H9 (cell line): ENCODE measurements around the gene CRYGC. TPM values are rescaled to one million over a fixed set of nuclear protein-coding genes. Genes with fewer than 3 reads are reported as not detected.

Experiments used
- DNase-seq: peaks from one replicate; pipeline ENCODE4 v3.0.0-alpha.2; 2017
- H2AFZ ChIP-seq: one replicate; pipeline ENCODE4 v1.6.1; 2013; ENCODE audit warnings: mild to moderate bottlenecking, low read length, control low read depth, moderate library complexity
- H2AK5ac ChIP-seq: 2 replicates; pipeline ENCODE4 v1.6.1; 2013; ENCODE audit warnings: low read length, control low read depth, mixed read lengths; ENCODE audit not compliant: insufficient read length
- H2BK120ac ChIP-seq: one replicate; pipeline ENCODE4 v1.6.1; 2013; ENCODE audit warnings: low read depth, mild to moderate bottlenecking, low read length, control low read depth, inconsistent platforms; ENCODE audit not compliant: poor library complexity, severe bottlenecking
- H2BK12ac ChIP-seq: 2 replicates; pipeline ENCODE4 v1.6.1; 2013; ENCODE audit warnings: low read length, control low read depth, mixed read lengths, low read depth; ENCODE audit not compliant: insufficient read length
- H2BK15ac ChIP-seq: 2 replicates; pipeline ENCODE4 v1.6.1; 2013; ENCODE audit warnings: low read depth, low read length, control low read depth
- H2BK20ac ChIP-seq: one replicate; pipeline ENCODE4 v1.6.1; 2013; ENCODE audit warnings: low read depth, mild to moderate bottlenecking, low read length, control low read depth, inconsistent platforms; ENCODE audit not compliant: poor library complexity, severe bottlenecking
- H2BK5ac ChIP-seq: 2 replicates; pipeline ENCODE4 v1.6.1; 2013; ENCODE audit warnings: low read length, control low read depth, mixed read lengths; ENCODE audit not compliant: insufficient read length
- H3K14ac ChIP-seq: 2 replicates; pipeline ENCODE4 v1.6.1; 2013; ENCODE audit warnings: low read length, control low read depth; ENCODE audit not compliant: insufficient read depth
- H3K18ac ChIP-seq: 2 replicates; pipeline ENCODE4 v1.6.1; 2013; ENCODE audit warnings: low read depth, mild to moderate bottlenecking, mixed read lengths, low read length, control low read depth; ENCODE audit not compliant: insufficient read length
- H3K23ac ChIP-seq: 2 replicates; pipeline ENCODE4 v1.6.1; 2013; ENCODE audit warnings: low read length, control low read depth, mixed read lengths, low read depth; ENCODE audit not compliant: insufficient read length
- H3K23me2 ChIP-seq: 2 replicates; pipeline ENCODE4 v1.6.1; 2013; ENCODE audit warnings: low read depth, mild to moderate bottlenecking, mixed read lengths, low read length, control low read depth; ENCODE audit not compliant: insufficient read length, poor library complexity, severe bottlenecking
- H3K27ac ChIP-seq: 2 replicates; pipeline ENCODE4 v1.5.1; 2013; ENCODE audit warnings: low read length, control low read depth, mixed read lengths, low read depth; ENCODE audit not compliant: insufficient read length
- H3K27me3 ChIP-seq: 2 replicates; pipeline ENCODE4 v1.6.1; 2013; ENCODE audit warnings: low read length, control low read depth, inconsistent platforms; ENCODE audit not compliant: insufficient read depth
- H3K4ac ChIP-seq: 2 replicates; pipeline ENCODE4 v1.6.1; 2013; ENCODE audit warnings: low read depth, mild to moderate bottlenecking, control low read depth, inconsistent platforms, low read length, moderate library complexity
- H3K4me1 ChIP-seq: 2 replicates; pipeline ENCODE4 v1.6.1; 2013; ENCODE audit warnings: low read length, control low read depth, inconsistent platforms; ENCODE audit not compliant: insufficient read depth
- H3K4me2 ChIP-seq: 2 replicates; pipeline ENCODE4 v1.6.1; 2013; ENCODE audit warnings: low read length, control low read depth, mixed read lengths; ENCODE audit not compliant: insufficient read length, insufficient read depth
- H3K56ac ChIP-seq: 2 replicates; pipeline ENCODE4 v1.6.1; 2013; ENCODE audit warnings: low read depth, mild to moderate bottlenecking, mixed read lengths, low read length, control low read depth; ENCODE audit not compliant: insufficient read length
- H3K79me1 ChIP-seq: 2 replicates; pipeline ENCODE4 v1.6.1; 2013; ENCODE audit warnings: low read depth, mild to moderate bottlenecking, moderate library complexity, low read length, control low read depth, inconsistent platforms; ENCODE audit not compliant: insufficient read depth, poor library complexity, severe bottlenecking
- H3K79me2 ChIP-seq: 2 replicates; pipeline ENCODE4 v1.6.1; 2013; ENCODE audit warnings: low read length, control low read depth, inconsistent platforms; ENCODE audit not compliant: insufficient read depth
- H3K9ac ChIP-seq: 2 replicates; pipeline ENCODE4 v1.6.1; 2013; ENCODE audit warnings: low read length, control low read depth, mixed read lengths; ENCODE audit not compliant: insufficient read length; ENCODE audit errors: extremely low read depth
- H3K9me3 ChIP-seq: one replicate; pipeline ENCODE4 v1.6.1; 2013; ENCODE audit warnings: low read depth, low read length, inconsistent platforms; ENCODE audit not compliant: control insufficient read depth
- H3T11ph ChIP-seq: one replicate; pipeline ENCODE4 v1.6.1; 2013; ENCODE audit warnings: mild to moderate bottlenecking, low read length, control low read depth, inconsistent platforms
- H4K20me1 ChIP-seq: one replicate; pipeline ENCODE4 v1.6.1; 2013; ENCODE audit not compliant: control insufficient read depth, insufficient read length, insufficient read depth
- H4K5ac ChIP-seq: 2 replicates; pipeline ENCODE4 v1.6.1; 2013; ENCODE audit warnings: low read depth, mild to moderate bottlenecking, mixed read lengths, low read length, control low read depth; ENCODE audit not compliant: insufficient read length
- H4K8ac ChIP-seq: replicated peaks from 2 replicates; pipeline ENCODE4 v1.6.1; 2013; ENCODE audit warnings: low read length, control low read depth, mixed read lengths, low read depth; ENCODE audit not compliant: insufficient read length
- H4K91ac ChIP-seq: 2 replicates; pipeline ENCODE4 v1.6.1; 2013; ENCODE audit warnings: low read depth, mild to moderate bottlenecking, moderate library complexity, mixed read lengths, low read length, control low read depth; ENCODE audit not compliant: insufficient read length
- H3K27ac Mint-ChIP-seq, 3 experiments: 2 replicates in 2 of 3; 3 replicates in 1 of 3; pipeline ENCODE4 v1.8.0; 2020 to 2021; ENCODE audit warnings: mixed read lengths in 3 of 3, mild to moderate bottlenecking in 1 of 3, moderate library complexity in 1 of 3
- H3K27me3 Mint-ChIP-seq: 2 replicates; pipeline ENCODE4 v1.8.0; 2021; ENCODE audit warnings: low read depth, mild to moderate bottlenecking, moderate library complexity, mixed read lengths
- H3K36me3 Mint-ChIP-seq, 3 experiments: 2 replicates in 2 of 3; 3 replicates in 1 of 3; pipeline ENCODE4 v1.8.0; 2020 to 2021; ENCODE audit warnings: low read depth in 3 of 3, mixed read lengths in 3 of 3; ENCODE audit not compliant: insufficient read depth in 1 of 3
- H3K4me1 Mint-ChIP-seq, 2 experiments: 2 replicates each; pipeline ENCODE4 v1.8.0; 2020; ENCODE audit warnings: mixed read lengths in 2 of 2
- H3K4me3 Mint-ChIP-seq, 2 experiments: 2 replicates in 1 of 2; 3 replicates in 1 of 2; pipeline ENCODE4 v1.8.0; 2020 to 2021; ENCODE audit warnings: mild to moderate bottlenecking in 2 of 2, mixed read lengths in 2 of 2, moderate library complexity in 1 of 2
- H3K9me3 Mint-ChIP-seq, 2 experiments: 2 replicates in 1 of 2; 3 replicates in 1 of 2; pipeline ENCODE4 v1.8.0; 2020; ENCODE audit warnings: mild to moderate bottlenecking in 2 of 2, mixed read lengths in 2 of 2, moderate library complexity in 1 of 2
- CTCF ChIP-seq: fragments of 200-600 bp; sonication (generic); conservative IDR thresholded peaks from 3 replicates; pipeline ENCODE4 v1.8.0; 2021; ENCODE audit warnings: antibody characterized with exemption, mild to moderate bottlenecking
- total RNA-seq: library from RNA; stranded (reverse); gene quantifications from 2 replicates; pipeline ENCODE4 v1.2.1, GENCODE V29; 2021

Gene CRYGC
- total RNA-seq, 1 experiment from 2014 or later, result not detected

GRCh38 chr2:208083807-208084206, 45.8 kb downstream of the CRYGC start:
- H4K5ac ChIP-seq, result no peak overlapping the region
- H4K20me1 ChIP-seq, result no peaks in the 10 kb centered on the region
- no peaks in the 10 kb centered on the region for H3K27me3 Mint-ChIP-seq
- peaks cover 9 to 16% of the 10 kb centered on the region in 2 experiments; a peak in 4 of 5 replicates for H3K9me3 Mint-ChIP-seq
- peaks cover 0 to 7% (median 2%) of the 10 kb centered on the region in 3 experiments; a peak in 3 of 7 replicates for H3K36me3 Mint-ChIP-seq
- H3K4me3 Mint-ChIP-seq, result no peak overlapping the region
- H3K14ac ChIP-seq, result no peak overlapping the region
- no peak overlapping the region for H3K4me2 ChIP-seq
- no peak overlapping the region for H3K4ac ChIP-seq
- no peak overlapping the region for H2AFZ ChIP-seq
- no peak overlapping the region for H3K27ac Mint-ChIP-seq
- H3K56ac ChIP-seq, result no peak overlapping the region
- H3K79me1 ChIP-seq, result no peaks in the 10 kb centered on the region
- no peaks in the 10 kb centered on the region for H3K79me2 ChIP-seq
- no peak overlapping the region for H4K91ac ChIP-seq
- H3K4me1 ChIP-seq, result no peaks in the 10 kb centered on the region; the same call in 1 of the 2 replicates
- no peak overlapping the region for H2BK5ac ChIP-seq
- no peak overlapping the region for H2BK12ac ChIP-seq
- no peak overlapping the region for H3K27ac ChIP-seq
- H3K9ac ChIP-seq, result no peak overlapping the region
- H3K9me3 ChIP-seq, result no peaks in the 10 kb centered on the region
- H3K23ac ChIP-seq, result no peak overlapping the region
- H3K4me1 Mint-ChIP-seq, result peaks cover 6 to 7% of the 10 kb centered on the region in 2 experiments
- H4K8ac ChIP-seq, result no peak overlapping the region
- no peaks in the 10 kb centered on the region for H3K27me3 ChIP-seq
- H2BK120ac ChIP-seq, result no peak overlapping the region
- H2AK5ac ChIP-seq, result no peak overlapping the region
- H3K23me2 ChIP-seq, result no peaks in the 10 kb centered on the region
- no peak overlapping the region for H2BK15ac ChIP-seq
- no peak for TF ChIP-seq CTCF
- no peak for DNase-seq
- no peak overlapping the region for H2BK20ac ChIP-seq
- H3K18ac ChIP-seq, result no peak overlapping the region
- H3T11ph ChIP-seq, result no peak overlapping the region

Other genes starting within 250 kb of the CRYGC start
- 7.3 and 7.5 TPM in 2 replicates for gene PLEKHM3, start 104.3 kb downstream of the CRYGC start, total RNA-seq
- gene CRYGD, start 5.3 kb downstream of the CRYGC start, total RNA-seq, result not detected in 2 replicates
- 0.86 TPM in 1 of 2 replicates, not detected in the other for gene CRYGB, start 16.3 kb upstream of the CRYGC start, total RNA-seq
- gene CRYGA, start 33.8 kb upstream of the CRYGC start, total RNA-seq, result not detected in 2 replicates
- gene C2orf80, start 60.2 kb upstream of the CRYGC start, total RNA-seq, result not detected in 2 replicates
- 232 and 234 TPM in 2 replicates for gene IDH1, start 125.2 kb upstream of the CRYGC start, total RNA-seq
- 25.7 and 27.2 TPM in 2 replicates for gene PIKFYVE, start 136.4 kb upstream of the CRYGC start, total RNA-seq